HG02642 (cell line): ENCODE data around the gene WDR4.
"Not testable (repeated sequence)": the region's sequence is repeated elsewhere in the genome, so short reads cannot be mapped to it uniquely, and the experiment has no call there.

Experiments
- ATAC-seq: cut with Tn5 transposase; IDR thresholded peaks from one replicate; pipeline ENCODE4 v1.9.1; 2021; ENCODE audit warnings: mild to moderate bottlenecking; ENCODE audit not compliant: unreplicated experiment, poor library complexity

WDR4 gene

DNA sequence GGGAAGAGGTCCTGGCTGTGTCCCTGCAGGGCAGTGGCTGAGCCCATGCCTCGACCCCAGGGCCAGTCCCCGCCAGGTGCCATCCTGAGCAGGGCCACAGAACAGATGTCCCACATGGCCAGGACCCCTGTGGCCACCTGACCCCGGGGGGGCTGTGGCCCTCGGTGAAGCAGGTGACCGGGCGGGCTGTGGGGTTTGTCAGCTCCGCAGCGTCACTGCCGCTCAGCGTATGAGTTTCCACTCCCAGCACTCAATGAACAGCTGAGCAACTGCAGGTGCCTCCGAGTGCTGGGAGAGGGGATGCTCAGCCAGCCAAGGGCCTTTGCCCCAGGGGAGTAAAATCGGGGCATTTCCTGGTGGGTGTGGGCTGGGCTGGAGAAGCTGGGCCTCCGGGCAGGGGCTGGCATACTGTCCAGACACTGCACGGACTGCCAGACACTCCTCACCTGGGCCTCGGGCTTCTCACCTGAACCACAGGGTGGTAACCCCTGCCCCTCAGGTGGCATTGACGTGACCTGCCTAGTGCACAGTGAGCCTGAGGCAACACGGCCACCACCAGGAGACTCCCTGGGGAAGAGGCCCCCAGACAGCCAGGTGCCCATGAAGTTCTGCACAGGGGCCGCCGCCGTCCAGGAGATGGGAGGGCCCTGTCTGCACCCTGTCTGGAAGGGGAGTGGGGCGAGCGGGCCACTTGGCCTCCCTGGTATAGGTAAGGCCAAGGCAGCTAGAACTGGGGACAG, 37.3 kb downstream of the WDR4 start:
- not testable (repeated sequence) for ATAC-seq

- ATAC-seq: no peak
These were observed 38.0 kb downstream of the WDR4 start for GRCh38 chr21:42841156-42841915.

- no peak for ATAC-seq
These were observed 38.8 kb downstream of the WDR4 start for GRCh38 chr21:42840411-42841155.

DNA sequence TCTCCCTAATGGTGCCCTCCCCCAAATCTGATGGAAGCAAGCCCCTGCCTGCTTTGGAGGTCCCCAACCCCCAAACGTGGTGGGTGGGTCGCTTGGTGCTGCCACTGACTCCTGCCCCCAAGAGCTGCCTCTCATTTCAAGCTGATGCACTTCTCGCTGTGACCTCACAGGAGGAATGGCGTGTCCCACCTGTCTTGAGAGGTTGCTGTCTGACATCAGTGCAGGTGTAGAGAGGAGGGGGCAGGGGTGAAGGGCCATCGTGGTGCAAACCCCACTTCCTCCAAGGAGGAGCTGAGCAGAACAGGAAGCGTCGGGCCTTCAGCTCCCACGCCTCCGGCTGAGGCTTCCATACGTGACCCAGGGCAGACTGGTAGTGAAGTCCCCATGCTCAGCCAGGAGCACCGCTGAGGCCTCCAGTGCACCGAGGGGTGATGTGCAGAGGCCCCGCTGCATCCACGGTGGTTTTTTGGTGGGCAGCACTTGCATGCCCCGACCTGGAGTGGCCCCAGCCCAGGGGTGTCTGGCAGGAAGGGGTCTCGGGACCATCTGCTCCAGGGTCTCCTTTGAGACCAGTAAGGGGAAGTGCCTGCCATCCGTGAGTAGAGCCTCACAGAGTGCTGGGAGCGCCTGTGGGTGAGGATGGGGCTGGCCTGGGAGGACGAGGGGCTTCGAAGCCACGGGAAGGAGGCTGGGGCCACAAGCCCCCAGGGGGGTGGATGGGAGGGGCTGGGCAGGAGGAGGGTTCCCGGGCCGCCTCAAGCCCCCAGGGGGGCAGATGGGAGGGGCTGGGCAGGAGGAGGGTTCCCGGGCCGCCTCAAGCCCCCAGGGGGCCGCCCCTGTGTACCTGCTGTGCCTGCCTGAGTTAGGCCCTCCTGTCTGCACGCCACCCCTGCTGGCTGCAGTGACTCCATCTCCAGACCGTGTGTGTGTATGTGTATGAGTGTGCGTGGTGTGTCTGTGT, 39.8 kb downstream of the WDR4 start:
- ATAC-seq: no peak

GRCh38 chr21:42838212-42838690, 41.1 kb downstream of the WDR4 start:
- ATAC-seq: not testable (repeated sequence)

- ATAC-seq: no peak
These were observed 41.7 kb downstream of the WDR4 start for GRCh38 chr21:42837421-42838211.

DNA sequence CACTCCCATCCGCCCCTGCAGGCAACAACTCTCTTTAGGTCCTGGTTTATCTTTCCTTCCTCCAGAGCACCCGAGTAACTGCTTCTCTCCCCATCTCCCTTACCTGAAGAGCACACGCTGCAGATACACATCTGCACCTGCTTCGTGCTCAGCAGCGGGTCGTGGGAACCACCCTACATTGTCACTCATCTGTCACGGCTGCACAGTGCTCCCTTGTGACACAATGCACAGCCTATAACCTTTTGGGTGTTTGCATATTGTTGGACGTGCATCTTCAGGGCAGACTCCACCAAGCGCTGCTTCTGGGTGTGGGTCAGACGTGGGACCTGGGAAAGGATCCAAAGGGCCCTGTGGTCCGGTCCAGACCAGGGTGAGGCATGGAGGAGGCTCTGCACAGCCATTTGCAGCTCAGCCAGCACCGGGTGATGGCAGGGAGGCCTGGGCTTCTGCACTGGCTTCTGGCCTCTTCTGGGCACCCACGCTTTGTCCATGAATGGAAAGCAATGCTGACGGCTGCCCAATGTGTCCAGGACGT, 42.5 kb downstream of the WDR4 start:
- ATAC-seq: no peak

DNA sequence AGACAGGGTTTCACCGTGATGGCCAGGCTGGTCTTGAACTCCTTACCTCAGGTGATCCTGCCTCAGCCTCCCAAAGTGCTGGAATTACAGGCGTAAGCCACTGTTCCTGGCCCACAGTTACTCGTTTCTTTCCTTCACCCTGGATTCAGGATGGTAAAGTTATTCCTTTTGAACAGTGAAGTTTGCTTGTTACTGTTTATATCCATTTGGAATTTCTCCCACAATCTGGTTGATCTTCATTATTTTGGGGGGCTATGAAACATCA, 43.0 kb downstream of the WDR4 start:
- no peak for ATAC-seq

DNA sequence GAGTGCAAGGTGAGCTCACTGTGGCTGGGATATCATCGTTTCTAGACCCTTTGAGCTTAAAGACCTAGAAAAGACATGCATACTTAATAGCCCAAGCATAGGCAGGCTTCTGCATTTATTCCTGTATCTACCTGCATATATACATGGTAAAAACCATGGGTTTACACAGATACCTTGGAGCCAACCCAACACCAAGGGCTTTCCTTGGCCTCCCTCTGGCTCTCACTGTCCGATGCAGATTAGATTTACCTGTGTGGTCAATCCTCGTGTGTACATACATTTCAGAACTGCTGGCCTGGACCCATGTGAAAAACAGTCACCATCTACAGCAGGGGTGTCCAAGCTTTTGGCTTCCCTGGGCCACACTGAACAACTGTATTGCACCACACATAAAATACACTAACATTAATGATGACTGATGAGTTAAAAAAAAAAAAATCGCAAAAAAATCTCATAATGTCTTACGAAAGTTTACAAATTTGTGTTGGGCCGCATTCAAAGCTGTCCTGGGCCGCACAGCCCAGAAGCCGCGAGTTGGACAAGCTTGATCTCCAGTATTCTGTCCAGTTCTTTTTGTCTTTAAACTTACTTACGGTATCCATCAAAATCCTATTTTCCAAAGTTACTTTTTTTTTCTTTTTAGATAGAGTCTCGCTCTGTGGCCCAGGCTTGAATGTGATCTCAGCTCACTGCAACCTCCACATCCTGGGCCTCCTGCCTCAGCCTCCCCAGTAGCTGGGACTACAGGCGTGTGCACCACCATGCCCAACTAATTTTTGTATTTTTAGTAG, 43.5 kb downstream of the WDR4 start:
- no peak for ATAC-seq

DNA sequence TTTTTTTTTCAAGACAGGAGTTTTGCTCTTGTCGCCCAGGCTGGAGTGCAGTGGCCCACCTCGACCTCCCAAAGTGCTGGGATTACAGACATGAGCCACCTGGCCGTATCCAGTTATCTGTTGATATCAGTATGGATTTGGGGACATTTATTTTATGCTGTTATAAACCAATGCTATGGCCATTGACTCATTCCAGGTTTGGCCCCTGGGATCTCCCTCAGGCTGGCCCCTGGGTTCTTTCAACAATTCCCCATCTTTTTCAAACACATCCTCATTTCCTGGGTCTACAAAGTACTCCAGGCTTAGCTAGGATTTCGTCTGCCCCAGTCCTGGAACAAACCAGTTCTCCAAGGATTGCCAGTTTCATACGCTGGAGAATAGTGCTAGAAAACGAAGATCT, 44.1 kb downstream of the WDR4 start:
- no peak for ATAC-seq

GRCh38 chr21:42834726-42835191, 44.6 kb downstream of the WDR4 start:
- ATAC-seq: no peak

GRCh38 chr21:42833859-42834725, 45.2 kb downstream of the WDR4 start:
- ATAC-seq: no peak

- ATAC-seq: no peak
These were observed 45.9 kb downstream of the WDR4 start for GRCh38 chr21:42833439-42833815.

DNA sequence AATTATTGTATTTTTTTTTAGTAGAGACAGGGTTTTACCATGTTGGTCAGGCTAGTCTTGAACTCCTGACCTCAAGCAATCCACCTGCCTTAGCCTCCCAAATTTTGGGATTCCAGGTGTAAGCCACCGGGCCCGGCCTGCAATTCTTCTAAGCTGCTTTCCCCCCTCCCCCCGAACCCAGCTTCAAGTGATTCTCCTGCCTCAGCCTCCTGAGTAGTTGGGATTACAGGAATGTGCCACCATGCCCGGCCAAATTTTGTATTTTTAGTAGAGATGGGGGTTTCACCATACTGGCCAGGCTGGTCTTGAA, 47.1 kb downstream of the WDR4 start:
- not testable (repeated sequence) for ATAC-seq

- ATAC-seq: no peak
These were observed 48.6 kb downstream of the WDR4 start for GRCh38 chr21:42830456-42831455.

DNA sequence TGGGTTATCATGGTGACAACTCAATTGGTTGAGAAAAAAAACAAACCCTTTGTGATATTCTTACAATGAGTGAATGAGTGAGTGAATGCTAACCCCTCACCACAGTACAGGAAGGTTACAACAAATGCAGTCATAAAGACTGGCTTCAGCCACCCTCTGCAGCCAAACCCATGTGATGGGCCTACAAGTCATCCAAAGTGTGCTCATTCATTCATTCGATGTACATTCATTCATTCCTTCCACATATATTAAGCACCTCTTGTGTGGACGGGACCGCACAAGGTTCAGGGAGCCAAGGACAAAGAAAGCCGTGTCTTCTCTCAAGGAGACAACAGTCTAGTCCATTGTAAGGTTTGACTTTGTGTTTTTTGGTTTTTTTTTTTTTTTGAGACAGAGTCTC, 49.4 kb downstream of the WDR4 start:
- no peak for ATAC-seq
